ENCODE results near the gene HBG2. TPM values are rescaled to one million over a fixed set of nuclear protein-coding genes. Genes with fewer than 3 reads are reported as not detected.

Gene HBG2
- total RNA-seq, 1 donor from 2014 or later, result not detected

- H3K4me3 ChIP-seq (ENCODE audit: low read depth, low read length), result no peak overlapping the region
- TF ChIP-seq, protein P1, sequence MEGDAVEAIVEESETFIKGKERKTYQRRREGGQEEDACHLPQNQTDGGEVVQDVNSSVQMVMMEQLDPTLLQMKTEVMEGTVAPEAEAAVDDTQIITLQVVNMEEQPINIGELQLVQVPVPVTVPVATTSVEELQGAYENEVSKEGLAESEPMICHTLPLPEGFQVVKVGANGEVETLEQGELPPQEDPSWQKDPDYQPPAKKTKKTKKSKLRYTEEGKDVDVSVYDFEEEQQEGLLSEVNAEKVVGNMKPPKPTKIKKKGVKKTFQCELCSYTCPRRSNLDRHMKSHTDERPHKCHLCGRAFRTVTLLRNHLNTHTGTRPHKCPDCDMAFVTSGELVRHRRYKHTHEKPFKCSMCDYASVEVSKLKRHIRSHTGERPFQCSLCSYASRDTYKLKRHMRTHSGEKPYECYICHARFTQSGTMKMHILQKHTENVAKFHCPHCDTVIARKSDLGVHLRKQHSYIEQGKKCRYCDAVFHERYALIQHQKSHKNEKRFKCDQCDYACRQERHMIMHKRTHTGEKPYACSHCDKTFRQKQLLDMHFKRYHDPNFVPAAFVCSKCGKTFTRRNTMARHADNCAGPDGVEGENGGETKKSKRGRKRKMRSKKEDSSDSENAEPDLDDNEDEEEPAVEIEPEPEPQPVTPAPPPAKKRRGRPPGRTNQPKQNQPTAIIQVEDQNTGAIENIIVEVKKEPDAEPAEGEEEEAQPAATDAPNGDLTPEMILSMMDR (IDR thresholded peaks at IDR 0.05; ENCODE audit: insufficient read depth, low read length, poor library complexity, severe bottlenecking), result no peak
- no peak for DNase-seq (ENCODE audit: low read depth)
- H3K27me3 ChIP-seq (ENCODE audit: control insufficient read depth, insufficient read depth, low read length), result no peaks in the 10 kb centered on the region
- H3K36me3 ChIP-seq (ENCODE audit: control insufficient read depth, insufficient read depth, low read length), result no peaks in the 10 kb centered on the region
These were observed 30.1 kb upstream of the HBG2 start for GRCh38 chr11:5284637-5285036.

- H3K36me3 ChIP-seq (ENCODE audit: control insufficient read depth, insufficient read depth, low read length), result no peaks in the 10 kb centered on the region
- no peak overlapping the region for H3K4me3 ChIP-seq (ENCODE audit: low read depth, low read length)
- no peaks in the 10 kb centered on the region for H3K27me3 ChIP-seq (ENCODE audit: control insufficient read depth, insufficient read depth, low read length)
- DNase-seq (ENCODE audit: low read depth), result no peak
- TF ChIP-seq, protein P1 (IDR thresholded peaks at IDR 0.05; ENCODE audit: insufficient read depth, low read length, poor library complexity, severe bottlenecking), result no peak
These were observed 29.3 kb upstream of the HBG2 start for GRCh38 chr11:5283882-5284281.

DNA sequence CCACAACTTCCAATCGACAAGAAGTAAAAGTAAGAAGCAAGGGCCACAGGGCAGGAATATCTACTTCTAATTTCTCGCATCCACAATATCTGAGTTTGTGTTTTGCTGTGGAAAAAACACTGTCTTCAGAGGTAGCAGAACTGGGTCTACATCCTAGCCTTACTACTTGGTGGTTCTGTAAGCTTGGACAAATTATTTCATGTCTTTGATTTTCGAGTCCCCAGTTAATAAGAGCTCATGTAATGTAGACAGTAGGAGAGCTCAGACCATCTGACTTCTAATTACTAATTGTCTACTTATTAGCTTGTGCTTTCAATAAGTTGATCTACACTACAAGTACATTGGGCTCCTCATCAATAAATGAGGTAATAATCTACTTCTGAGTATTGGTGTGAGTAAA lies 28.5 kb upstream of the HBG2 start:
- TF ChIP-seq, protein P1 (IDR thresholded peaks at IDR 0.05; ENCODE audit: insufficient read depth, low read length, poor library complexity, severe bottlenecking), result no peak
- Histone ChIP-seq H3K4me3 (ENCODE audit: low read depth, low read length) (no peak overlapping the region), H3K36me3 (ENCODE audit: control insufficient read depth, insufficient read depth, low read length) (no peaks in the 10 kb centered on the region), H3K27me3 (ENCODE audit: control insufficient read depth, insufficient read depth, low read length) (no peaks in the 10 kb centered on the region)
- DNase-seq (ENCODE audit: low read depth), result no peak

DNA sequence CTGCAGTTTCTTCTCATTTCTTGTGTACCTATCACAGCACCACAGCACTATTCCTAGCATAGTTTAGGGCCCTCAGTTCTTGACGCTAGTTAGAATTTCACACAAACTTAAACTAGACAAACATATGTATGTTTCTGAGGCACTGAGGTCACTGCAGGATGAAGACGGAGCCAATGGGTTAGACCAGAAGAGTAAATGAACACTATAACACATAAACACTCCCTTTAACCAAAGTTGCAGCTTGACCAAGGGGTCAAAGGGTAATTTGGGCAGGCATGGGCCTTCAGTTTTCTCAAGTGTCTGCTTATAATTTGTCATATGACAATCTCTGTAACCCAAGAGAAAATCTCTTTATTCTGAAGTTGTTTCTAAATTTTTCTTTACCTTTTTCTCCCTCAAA lies 28.0 kb upstream of the HBG2 start:
- TF ChIP-seq, protein P1 (IDR thresholded peaks at IDR 0.05; ENCODE audit: insufficient read depth, low read length, poor library complexity, severe bottlenecking), result no peak
- H3K36me3 ChIP-seq (ENCODE audit: control insufficient read depth, insufficient read depth, low read length), result no peaks in the 10 kb centered on the region
- no peak overlapping the region for H3K4me3 ChIP-seq (ENCODE audit: low read depth, low read length)
- no peaks in the 10 kb centered on the region for H3K27me3 ChIP-seq (ENCODE audit: control insufficient read depth, insufficient read depth, low read length)
- DNase-seq (ENCODE audit: low read depth), result no peak

- H3K4me3 ChIP-seq (ENCODE audit: low read depth, low read length), result no peak overlapping the region
- TF ChIP-seq, protein P1 (IDR thresholded peaks at IDR 0.05; ENCODE audit: insufficient read depth, low read length, poor library complexity, severe bottlenecking), result no peak
- H3K27me3 ChIP-seq (ENCODE audit: control insufficient read depth, insufficient read depth, low read length), result no peaks in the 10 kb centered on the region
- DNase-seq (ENCODE audit: low read depth), result no peak
- H3K36me3 ChIP-seq (ENCODE audit: control insufficient read depth, insufficient read depth, low read length), result no peaks in the 10 kb centered on the region
These were observed 27.0 kb upstream of the HBG2 start for GRCh38 chr11:5281596-5281995.

GRCh38 chr11:5280582-5281102 lies 26.1 kb upstream of the HBG2 start:
- H3K4me3 ChIP-seq (ENCODE audit: low read depth, low read length), result no peak overlapping the region
- H3K27me3 ChIP-seq (ENCODE audit: control insufficient read depth, insufficient read depth, low read length), result no peaks in the 10 kb centered on the region
- H3K36me3 ChIP-seq (ENCODE audit: control insufficient read depth, insufficient read depth, low read length), result no peaks in the 10 kb centered on the region
- peak; percentile 98 for DNase-seq (ENCODE audit: low read depth)
- TF ChIP-seq, protein P1 (IDR thresholded peaks at IDR 0.05; ENCODE audit: insufficient read depth, low read length, poor library complexity, severe bottlenecking), result no peak
